ENCODE results near the gene ATP2A2.
"Not testable (repeated sequence)": the region's sequence is repeated elsewhere in the genome, so short reads cannot be mapped to it uniquely, and the experiment has no call there.

Gene ATP2A2

GRCh38 chr12:110370732-110371231, 89.7 kb downstream of the ATP2A2 start:
- no peak for DNase-seq (ENCODE audit: low spot score)
- no peak for TF ChIP-seq CTCF (IDR thresholded peaks at IDR 0.05; ENCODE audit: extremely low read depth, missing control alignments)

GRCh38 chr12:110371408-110372055, 90.5 kb downstream of the ATP2A2 start:
- TF ChIP-seq CTCF (IDR thresholded peaks at IDR 0.05; ENCODE audit: extremely low read depth, missing control alignments), result no peak
- DNase-seq (ENCODE audit: low spot score), result peak; percentile 73

- DNase-seq (ENCODE audit: low spot score), result no peak
- TF ChIP-seq CTCF (IDR thresholded peaks at IDR 0.05; ENCODE audit: extremely low read depth, missing control alignments), result no peak
Measured at GRCh38 chr12:110372056-110372425, 91.0 kb downstream of the ATP2A2 start.

- no peak for TF ChIP-seq CTCF (IDR thresholded peaks at IDR 0.05; ENCODE audit: extremely low read depth, missing control alignments)
- DNase-seq (ENCODE audit: low spot score), result no peak
Measured at GRCh38 chr12:110373025-110373424, 92.0 kb downstream of the ATP2A2 start.

GRCh38 chr12:110373425-110373824, 92.4 kb downstream of the ATP2A2 start:
- TF ChIP-seq CTCF (IDR thresholded peaks at IDR 0.05; ENCODE audit: extremely low read depth, missing control alignments), result no peak
- no peak for DNase-seq (ENCODE audit: low spot score)

- DNase-seq (ENCODE audit: low spot score), result no peak
- TF ChIP-seq CTCF (IDR thresholded peaks at IDR 0.05; ENCODE audit: extremely low read depth, missing control alignments), result no peak
Measured at GRCh38 chr12:110373962-110374611, 93.0 kb downstream of the ATP2A2 start.

- not testable (repeated sequence) for DNase-seq (ENCODE audit: low spot score)
Measured at GRCh38 chr12:110378131-110378790, 97.2 kb downstream of the ATP2A2 start.
